GM12873 (cell line): ENCODE results near the gene NFAT5.

ENCODE experiments used
- TF ChIP-seq, protein P1 (sequence below): IDR thresholded peaks from 2 replicates; pipeline ENCODE4 v1.5.1; 2012; ENCODE audit warnings: low read depth, mild to moderate bottlenecking, moderate library complexity, low read length, control low read depth; ENCODE audit not compliant: insufficient read depth; ENCODE audit errors: missing control alignments

NFAT5 gene

DNA sequence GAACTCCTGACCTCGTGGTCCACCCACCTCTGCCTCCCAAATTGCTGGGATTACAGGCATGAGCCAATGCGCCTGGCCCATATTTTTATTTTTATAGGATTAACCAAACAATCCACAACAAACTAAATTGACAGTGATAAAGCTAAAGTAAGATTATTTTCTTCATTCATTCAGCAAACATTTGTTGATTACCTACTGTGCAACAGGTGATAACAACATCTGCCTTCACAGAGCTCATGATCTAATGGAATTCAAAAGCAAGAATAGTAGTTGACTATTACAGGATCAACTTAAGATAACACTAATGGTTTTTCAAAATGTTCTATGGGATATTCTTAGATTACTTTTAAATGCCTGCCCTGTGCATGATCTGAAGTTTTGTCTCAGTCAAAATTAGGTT, 122.8 kb downstream of the NFAT5 start:
- TF ChIP-seq, protein P1, sequence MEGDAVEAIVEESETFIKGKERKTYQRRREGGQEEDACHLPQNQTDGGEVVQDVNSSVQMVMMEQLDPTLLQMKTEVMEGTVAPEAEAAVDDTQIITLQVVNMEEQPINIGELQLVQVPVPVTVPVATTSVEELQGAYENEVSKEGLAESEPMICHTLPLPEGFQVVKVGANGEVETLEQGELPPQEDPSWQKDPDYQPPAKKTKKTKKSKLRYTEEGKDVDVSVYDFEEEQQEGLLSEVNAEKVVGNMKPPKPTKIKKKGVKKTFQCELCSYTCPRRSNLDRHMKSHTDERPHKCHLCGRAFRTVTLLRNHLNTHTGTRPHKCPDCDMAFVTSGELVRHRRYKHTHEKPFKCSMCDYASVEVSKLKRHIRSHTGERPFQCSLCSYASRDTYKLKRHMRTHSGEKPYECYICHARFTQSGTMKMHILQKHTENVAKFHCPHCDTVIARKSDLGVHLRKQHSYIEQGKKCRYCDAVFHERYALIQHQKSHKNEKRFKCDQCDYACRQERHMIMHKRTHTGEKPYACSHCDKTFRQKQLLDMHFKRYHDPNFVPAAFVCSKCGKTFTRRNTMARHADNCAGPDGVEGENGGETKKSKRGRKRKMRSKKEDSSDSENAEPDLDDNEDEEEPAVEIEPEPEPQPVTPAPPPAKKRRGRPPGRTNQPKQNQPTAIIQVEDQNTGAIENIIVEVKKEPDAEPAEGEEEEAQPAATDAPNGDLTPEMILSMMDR = no peak

DNA sequence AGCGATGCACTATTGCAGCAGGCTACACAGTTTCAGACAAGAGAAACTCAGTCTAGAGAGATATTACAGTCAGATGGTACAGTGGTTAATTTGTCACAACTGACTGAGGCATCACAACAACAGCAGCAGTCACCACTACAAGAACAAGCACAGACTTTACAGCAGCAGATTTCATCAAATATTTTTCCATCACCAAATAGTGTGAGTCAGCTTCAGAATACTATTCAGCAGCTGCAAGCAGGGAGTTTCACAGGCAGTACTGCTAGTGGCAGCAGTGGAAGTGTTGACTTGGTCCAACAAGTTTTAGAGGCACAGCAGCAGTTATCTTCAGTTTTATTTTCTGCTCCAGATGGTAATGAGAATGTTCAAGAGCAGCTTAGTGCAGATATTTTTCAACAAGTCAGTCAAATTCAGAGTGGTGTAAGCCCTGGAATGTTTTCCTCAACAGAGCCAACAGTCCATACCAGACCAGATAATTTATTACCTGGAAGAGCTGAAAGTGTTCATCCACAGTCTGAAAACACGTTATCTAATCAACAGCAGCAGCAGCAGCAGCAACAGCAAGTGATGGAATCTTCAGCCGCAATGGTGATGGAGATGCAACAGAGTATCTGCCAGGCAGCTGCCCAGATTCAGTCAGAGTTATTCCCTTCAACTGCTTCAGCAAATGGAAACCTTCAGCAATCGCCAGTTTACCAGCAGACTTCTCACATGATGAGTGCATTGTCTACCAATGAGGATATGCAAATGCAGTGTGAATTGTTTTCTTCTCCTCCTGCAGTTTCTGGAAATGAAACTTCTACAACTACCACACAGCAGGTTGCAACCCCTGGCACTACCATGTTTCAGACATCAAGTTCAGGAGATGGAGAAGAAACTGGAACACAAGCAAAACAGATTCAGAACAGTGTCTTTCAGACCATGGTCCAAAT, 126.5 kb downstream of the NFAT5 start:
- TF ChIP-seq, protein P1 = no peak

GRCh38 chr16:69693916-69694315, 128.2 kb downstream of the NFAT5 start:
- TF ChIP-seq, protein P1 = no peak

DNA sequence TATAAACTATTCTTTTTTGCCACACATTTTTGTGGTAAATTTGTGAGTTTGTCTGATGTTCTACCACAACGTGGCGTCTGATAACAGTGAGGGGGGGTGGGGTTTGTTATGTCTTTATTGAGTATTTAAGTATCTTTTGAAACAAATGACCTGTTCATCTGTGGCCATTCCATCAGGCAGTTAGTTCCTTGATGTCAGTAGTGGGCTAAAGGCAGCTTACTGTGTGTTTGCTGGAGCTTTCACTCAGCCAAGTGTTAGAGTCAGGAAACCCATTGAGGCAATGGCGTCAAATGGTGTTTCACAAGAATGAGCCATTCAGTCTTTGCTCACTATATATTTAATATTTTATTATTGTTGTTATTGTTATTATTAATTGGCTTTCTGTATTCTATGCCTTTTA, 132.6 kb downstream of the NFAT5 start:
- TF ChIP-seq, protein P1 = no peak

DNA sequence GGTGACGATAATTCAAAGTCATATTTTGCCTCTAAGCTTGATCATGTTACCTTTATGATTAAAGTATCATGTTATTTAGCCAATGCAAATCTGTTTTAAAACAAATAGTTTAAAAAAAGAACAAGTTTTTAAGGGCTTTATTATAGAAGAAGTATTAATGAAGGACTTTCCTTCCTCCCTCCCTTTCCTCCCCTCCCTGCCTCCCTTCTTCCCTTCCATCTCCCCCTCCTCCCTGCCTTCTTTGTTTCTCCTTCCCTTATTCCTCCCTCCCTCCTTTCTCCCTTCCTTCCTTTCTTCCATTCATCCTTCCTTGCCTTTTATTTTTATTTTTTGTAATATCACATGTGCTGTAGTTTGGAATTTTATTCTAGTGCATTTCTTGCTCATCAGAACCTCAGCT, 134.1 kb downstream of the NFAT5 start:
- TF ChIP-seq, protein P1 = no peak

DNA sequence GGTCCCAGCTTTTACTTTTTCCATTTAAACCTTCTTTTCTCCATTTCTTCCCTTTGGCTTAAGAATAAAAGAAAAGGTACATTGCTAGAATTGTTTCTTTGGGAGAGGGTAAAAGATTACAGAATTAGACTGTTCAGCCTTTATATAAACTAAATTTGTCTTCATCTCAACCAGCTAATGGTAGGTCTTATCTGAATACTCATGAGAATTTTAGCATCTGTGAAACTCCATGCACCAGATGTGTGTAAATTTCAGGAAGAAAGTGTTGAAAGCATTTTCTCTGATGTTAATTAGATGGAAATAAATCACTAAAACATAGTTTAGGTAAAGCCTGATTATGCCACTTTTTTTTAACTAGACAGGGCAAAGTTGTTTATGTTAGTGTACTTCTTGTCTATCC, 135.7 kb downstream of the NFAT5 start:
- TF ChIP-seq, protein P1 = no peak

GRCh38 chr16:69701866-69702265, 136.1 kb downstream of the NFAT5 start:
- TF ChIP-seq, protein P1 = no peak
